ENCODE results near the gene RASGRP3. TPM values are rescaled to one million over a fixed set of nuclear protein-coding genes. Genes with fewer than 3 reads are reported as not detected.

RASGRP3 gene
- total RNA-seq, 1 donor from 2014 or later = 487 TPM

GRCh38 chr2:33488178-33488690, 11.8 kb downstream of the RASGRP3 start:
- DNase-seq (ENCODE audit: low spot score) = no peak
- no peak overlapping the region for H3K27ac Mint-ChIP-seq (ENCODE audit: unreplicated experiment)
- H3K4me3 Mint-ChIP-seq (ENCODE audit: unreplicated experiment) = no peak overlapping the region
- peaks cover 18% of the 10 kb centered on the region for H3K4me1 Mint-ChIP-seq (ENCODE audit: unreplicated experiment)
- no peaks in the 10 kb centered on the region for H3K9me3 Mint-ChIP-seq (ENCODE audit: unreplicated experiment)
- no peak for TF ChIP-seq CTCF (IDR thresholded peaks at IDR 0.05; ENCODE audit: unreplicated experiment)
- peaks cover 65% of the 10 kb centered on the region for H3K36me3 Mint-ChIP-seq (ENCODE audit: low read depth, unreplicated experiment)
- peaks cover 4% of the 10 kb centered on the region for H3K27me3 Mint-ChIP-seq (ENCODE audit: unreplicated experiment)

GRCh38 chr2:33488715-33489540, 12.5 kb downstream of the RASGRP3 start:
- Mint-ChIP-seq H3K9me3 (ENCODE audit: unreplicated experiment) (no peaks in the 10 kb centered on the region), H3K4me1 (ENCODE audit: unreplicated experiment) (peaks cover 18% of the 10 kb centered on the region), H3K27me3 (ENCODE audit: unreplicated experiment) (peaks cover 4% of the 10 kb centered on the region), H3K36me3 (ENCODE audit: low read depth, unreplicated experiment) (peaks cover 61% of the 10 kb centered on the region), H3K27ac (ENCODE audit: unreplicated experiment) (no peak overlapping the region), H3K4me3 (ENCODE audit: unreplicated experiment) (no peak overlapping the region)
- no peak for TF ChIP-seq CTCF (IDR thresholded peaks at IDR 0.05; ENCODE audit: unreplicated experiment)
- no peak for DNase-seq (ENCODE audit: low spot score)

- Mint-ChIP-seq H3K27ac (ENCODE audit: unreplicated experiment) (no peak overlapping the region), H3K36me3 (ENCODE audit: low read depth, unreplicated experiment) (peaks cover 55% of the 10 kb centered on the region), H3K4me1 (ENCODE audit: unreplicated experiment) (peaks cover 24% of the 10 kb centered on the region), H3K4me3 (ENCODE audit: unreplicated experiment) (no peak overlapping the region), H3K27me3 (ENCODE audit: unreplicated experiment) (peaks cover 4% of the 10 kb centered on the region), H3K9me3 (ENCODE audit: unreplicated experiment) (no peaks in the 10 kb centered on the region)
- no peak for DNase-seq (ENCODE audit: low spot score)
- TF ChIP-seq CTCF (IDR thresholded peaks at IDR 0.05; ENCODE audit: unreplicated experiment) = no peak
Measured at GRCh38 chr2:33489835-33490431, 13.5 kb downstream of the RASGRP3 start.

- Mint-ChIP-seq H3K27me3 (ENCODE audit: unreplicated experiment) (peaks cover 10% of the 10 kb centered on the region), H3K4me1 (ENCODE audit: unreplicated experiment) (peaks cover 28% of the 10 kb centered on the region), H3K4me3 (ENCODE audit: unreplicated experiment) (peak overlapping the region; percentile 10), H3K27ac (ENCODE audit: unreplicated experiment) (no peak overlapping the region), H3K36me3 (ENCODE audit: low read depth, unreplicated experiment) (peaks cover 48% of the 10 kb centered on the region), H3K9me3 (ENCODE audit: unreplicated experiment) (no peaks in the 10 kb centered on the region)
- no peak for TF ChIP-seq CTCF (IDR thresholded peaks at IDR 0.05; ENCODE audit: unreplicated experiment)
- DNase-seq (ENCODE audit: low spot score) = peak; percentile 27
Measured at GRCh38 chr2:33491441-33492084, 15.1 kb downstream of the RASGRP3 start.

Data from endothelial cell (in vitro differentiated cells).